Motor neuron (in vitro differentiated cells): ENCODE results near the gene GSTO1. TPM values are rescaled to one million over a fixed set of nuclear protein-coding genes. Genes with fewer than 3 reads are reported as not detected.
A peak's percentile ranks its signal among the peaks of the same experiment; 100 is the strongest.

Source experiments
- ATAC-seq, 8 experiments: fragments of 200-7000 bp; cut with Tn5 transposase; replicated peaks in 6 of 8; 2 replicates each; pipeline ENCODE4 v1.8.0; 2021; ENCODE audit warnings: mild to moderate bottlenecking in 8 of 8, moderate library complexity in 8 of 8
- H3K27ac ChIP-seq, 2 donors: fragments of 250-450 bp; sonication (Bioruptor Pico); 2 replicates each; pipeline ENCODE4 v1.9.0; 2021; ENCODE audit warnings: antibody characterized with exemption in 2 of 2, mild to moderate bottlenecking in 2 of 2, moderate library complexity in 1 of 2
- H3K4me1 ChIP-seq, 2 donors: fragments of 250-450 bp; sonication (Bioruptor Pico); replicated peaks in 1 of 2; 2 replicates each; pipeline ENCODE4 v1.6.1; 2021; ENCODE audit warnings: antibody characterized with exemption in 2 of 2, mild to moderate bottlenecking in 2 of 2, moderate library complexity in 1 of 2
- H3K4me3 ChIP-seq, 5 donors: fragments of 250-450 bp; sonication (Bioruptor Pico); 2 replicates each; pipeline ENCODE4 v1.9.0; 2021; ENCODE audit warnings: antibody characterized with exemption in 5 of 5, mild to moderate bottlenecking in 5 of 5, moderate library complexity in 4 of 5
- WGBS, 10 experiments: fragments of 450-650 bp; shearing (Covaris generic); methylation state at CpG; one replicate each; pipeline ENCODE4 v1.0.0; 2022; 5-methylcytosine and 5-hydroxymethylcytosine counted together
- in situ Hi-C, 9 experiments: fragments of 400-800 bp; cut with MboI; loops; one replicate each; pipeline ENCODE4 v1.15.0; 2021; ENCODE audit warnings: low sequenced_read_pairs in 9 of 9, low pct_unique_long_range_greater_than_20kb in 2 of 9; ENCODE audit not compliant: unreplicated experiment in 9 of 9
- total RNA-seq, 8 experiments: library from RNA; unstranded; fragments of 300-600 nt; gene quantifications; 2 replicates each; pipeline versions ENCODE4 v1.2.3 to v1.2.4, GENCODE V29; 2022

Gene GSTO1
- total RNA-seq, 8 experiments from 2014 or later: 29.7 to 331 (median 51.5) TPM

GRCh38 chr10:104253606-104254410, 884 bp upstream of the GSTO1 start:
- 20 to 83% (median 45%) methylated on average over 1 to 10 of the region's 10 CpGs for WGBS, 10 experiments
- peaks cover 11 to 17% of the 10 kb centered on the region in 2 donors for H3K4me1 ChIP-seq
- H3K27ac ChIP-seq: no peak overlapping the region
- peak in 4 of 8 experiments; percentile 14 to 23 (median 18) for ATAC-seq
- peak overlapping the region; percentile 41 to 76 (median 62) for H3K4me3 ChIP-seq
- in situ Hi-C loops: no loop called here

GRCh38 chr10:104255311-104255981, 754 bp downstream of the GSTO1 start:
- 0 to 17% (median 2%) methylated on average over 1 to 8 of the region's 12 CpGs; no CpG with 5 or more reads in 4 of the 10 experiments for WGBS, 10 experiments
- in situ Hi-C loops: no loop called here
- H3K4me3 ChIP-seq: peak overlapping the region; percentile 41 to 76 (median 62)
- peaks cover 11 to 17% of the 10 kb centered on the region in 2 donors for H3K4me1 ChIP-seq
- peak overlapping the region; percentile 2 to 73 for H3K27ac ChIP-seq
- peak; percentile 16 to 59 (median 48) for ATAC-seq

- H3K27ac ChIP-seq: no peak overlapping the region
- no peak overlapping the region for H3K4me3 ChIP-seq
- WGBS, 10 experiments: 0 to 80% (median 60%) methylated on average over 1 of the region's 1 CpG; no CpG with 5 or more reads in 2 of the 10 experiments
Observed at GRCh38 chr10:104256335-104256961, 1.8 kb downstream of the GSTO1 start.

GRCh38 chr10:104257235-104257634, 2.5 kb downstream of the GSTO1 start:
- no peak for ATAC-seq
- H3K27ac ChIP-seq: no peak overlapping the region
- H3K4me1 ChIP-seq: peaks cover 11 to 17% of the 10 kb centered on the region in 2 donors
- WGBS, 10 experiments: 78 to 100% (median 94%) methylated on average over 1 to 5 of the region's 5 CpGs; no CpG with 5 or more reads in 1 of the 10 experiments
- no peak overlapping the region for H3K4me3 ChIP-seq
- in situ Hi-C loops: no loop called here

More at GRCh38 chr10:104256335-104256961, 1.8 kb downstream of the GSTO1 start:
- H3K4me1 ChIP-seq: peaks cover 11 to 17% of the 10 kb centered on the region in 2 donors
- ATAC-seq: no peak
- in situ Hi-C loops: no loop called here

- in situ Hi-C loops: no loop called here
- no peak overlapping the region for H3K4me3 ChIP-seq
- no peak overlapping the region for H3K27ac ChIP-seq
- no peak for ATAC-seq
- H3K4me1 ChIP-seq: peaks cover 11 to 17% of the 10 kb centered on the region in 2 donors
- WGBS, 10 experiments: 80 to 100% (median 92%) methylated on average over 1 to 3 of the region's 3 CpGs; no CpG with 5 or more reads in 2 of the 10 experiments
Observed at GRCh38 chr10:104258209-104258608, 3.5 kb downstream of the GSTO1 start.

GRCh38 chr10:104259456-104259855, 4.8 kb downstream of the GSTO1 start:
- ATAC-seq: no peak
- Histone ChIP-seq H3K4me3 (no peak overlapping the region), H3K4me1 (peaks cover 6 to 9% of the 10 kb centered on the region in 2 donors), H3K27ac (no peak overlapping the region)
- WGBS, 10 experiments: 67 to 100% (median 100%) methylated on average over 1 to 3 of the region's 3 CpGs; no CpG with 5 or more reads in 2 of the 10 experiments
- in situ Hi-C loops: no loop called here

GRCh38 chr10:104259999-104260774, 5.5 kb downstream of the GSTO1 start:
- in situ Hi-C loops: no loop called here
- peaks cover 6 to 9% of the 10 kb centered on the region in 2 donors for H3K4me1 ChIP-seq
- no peak overlapping the region for H3K27ac ChIP-seq
- 31 to 100% (median 80%) methylated on average over 1 to 5 of the region's 6 CpGs; no CpG with 5 or more reads in 1 of the 10 experiments for WGBS, 10 experiments
- ATAC-seq: no peak
- H3K4me3 ChIP-seq: no peak overlapping the region

- in situ Hi-C loops: no loop called here
- H3K4me1 ChIP-seq: peaks cover 6 to 7% of the 10 kb centered on the region in 2 donors
- H3K4me3 ChIP-seq: no peak overlapping the region
- 6 to 79% (median 60%) methylated on average over 2 to 3 of the region's 3 CpGs; no CpG with 5 or more reads in 1 of the 10 experiments for WGBS, 10 experiments
- no peak overlapping the region for H3K27ac ChIP-seq
- peak in 1 of 8 experiments; percentile 18 for ATAC-seq
Observed at GRCh38 chr10:104260775-104261115, 6.1 kb downstream of the GSTO1 start.

- peaks cover 0 to 6% of the 10 kb centered on the region in 2 donors for H3K4me1 ChIP-seq
- no peak for ATAC-seq
- H3K27ac ChIP-seq: no peak overlapping the region
- 80 to 100% (median 97%) methylated on average over 1 to 5 of the region's 5 CpGs; no CpG with 5 or more reads in 1 of the 10 experiments for WGBS, 10 experiments
- H3K4me3 ChIP-seq: no peak overlapping the region
- in situ Hi-C loops: no loop called here
Observed at GRCh38 chr10:104262055-104262454, 7.4 kb downstream of the GSTO1 start.

- Histone ChIP-seq H3K4me3 (no peak overlapping the region), H3K27ac (no peak overlapping the region), H3K4me1 (peaks cover 9 to 21% of the 10 kb centered on the region in 2 donors)
- ATAC-seq: no peak
- in situ Hi-C loops: no loop called here
- 75 to 100% (median 88%) methylated on average over 2 to 5 of the region's 5 CpGs for WGBS, 10 experiments
Observed at GRCh38 chr10:104264783-104265182, 10.1 kb downstream of the GSTO1 start.

- in situ Hi-C loops: no loop called here
- peaks cover 9 to 22% of the 10 kb centered on the region in 2 donors for H3K4me1 ChIP-seq
- 72 to 100% (median 97%) methylated on average over 2 to 14 of the region's 14 CpGs; no CpG with 5 or more reads in 2 of the 10 experiments for WGBS, 10 experiments
- no peak for ATAC-seq
- H3K4me3 ChIP-seq: peak overlapping the region; percentile 75 to 89 (median 84)
- peak overlapping the region; percentile 86 to 92 for H3K27ac ChIP-seq
Observed at GRCh38 chr10:104267721-104268404, 13.2 kb downstream of the GSTO1 start.

GRCh38 chr10:104268405-104268712, 13.7 kb downstream of the GSTO1 start:
- H3K4me1 ChIP-seq: peaks cover 9 to 22% of the 10 kb centered on the region in 2 donors
- in situ Hi-C loops: no loop called here
- peak overlapping the region; percentile 86 to 92 for H3K27ac ChIP-seq
- 0 to 78% (median 32%) methylated on average over 1 to 10 of the region's 10 CpGs; no CpG with 5 or more reads in 2 of the 10 experiments for WGBS, 10 experiments
- H3K4me3 ChIP-seq: peak overlapping the region; percentile 75 to 89 (median 84)
- no peak for ATAC-seq
